Hepatocyte (in vitro differentiated cells): Measurements from ENCODE around the gene FCRLB.
"Not testable (repeated sequence)": the region's sequence is repeated elsewhere in the genome, so short reads cannot be mapped to it uniquely, and the experiment has no call there.

Experiments
- CTCF ChIP-seq: fragments of 200-600 bp; sonication (generic); IDR thresholded peaks from 2 replicates; pipeline ENCODE4 v1.5.1; 2016; ENCODE audit warnings: antibody characterized with exemption, mild to moderate bottlenecking; ENCODE audit not compliant: poor library complexity
- EZH2 ChIP-seq: fragments of 200-600 bp; sonication (generic); IDR thresholded peaks from 2 replicates; pipeline ENCODE4 v1.6.1; 2016; ENCODE audit warnings: antibody characterized with exemption, mild to moderate bottlenecking, borderline replicate concordance
- EZH2phosphoT487 ChIP-seq: fragments of 200-600 bp; sonication (generic); IDR thresholded peaks from one replicate; pipeline ENCODE4 v1.6.1; 2018; ENCODE audit warnings: antibody characterized with exemption, mild to moderate bottlenecking, low read depth, moderate library complexity; ENCODE audit not compliant: unreplicated experiment, severe bottlenecking

- TF ChIP-seq CTCF, EZH2, EZH2phosphoT487: not testable (repeated sequence)
Measured at GRCh38 chr1:161698302-161698701, 23.0 kb upstream of the FCRLB start.
